H9 (cell line): ENCODE measurements around the gene HLA-DQA1. TPM values are rescaled to one million over a fixed set of nuclear protein-coding genes. Genes with fewer than 3 reads are reported as not detected.

Experiments
- DNase-seq: peaks from one replicate; pipeline ENCODE4 v3.0.0-alpha.2; 2017
- H2AFZ ChIP-seq: one replicate; pipeline ENCODE4 v1.6.1; 2013; ENCODE audit warnings: mild to moderate bottlenecking, low read length, control low read depth, moderate library complexity
- H2AK5ac ChIP-seq: 2 replicates; pipeline ENCODE4 v1.6.1; 2013; ENCODE audit warnings: low read length, control low read depth, mixed read lengths; ENCODE audit not compliant: insufficient read length
- H2BK120ac ChIP-seq: one replicate; pipeline ENCODE4 v1.6.1; 2013; ENCODE audit warnings: low read depth, mild to moderate bottlenecking, low read length, control low read depth, inconsistent platforms; ENCODE audit not compliant: poor library complexity, severe bottlenecking
- H2BK12ac ChIP-seq: 2 replicates; pipeline ENCODE4 v1.6.1; 2013; ENCODE audit warnings: low read length, control low read depth, mixed read lengths, low read depth; ENCODE audit not compliant: insufficient read length
- H2BK15ac ChIP-seq: 2 replicates; pipeline ENCODE4 v1.6.1; 2013; ENCODE audit warnings: low read depth, low read length, control low read depth
- H2BK20ac ChIP-seq: one replicate; pipeline ENCODE4 v1.6.1; 2013; ENCODE audit warnings: low read depth, mild to moderate bottlenecking, low read length, control low read depth, inconsistent platforms; ENCODE audit not compliant: poor library complexity, severe bottlenecking
- H2BK5ac ChIP-seq: 2 replicates; pipeline ENCODE4 v1.6.1; 2013; ENCODE audit warnings: low read length, control low read depth, mixed read lengths; ENCODE audit not compliant: insufficient read length
- H3K14ac ChIP-seq: 2 replicates; pipeline ENCODE4 v1.6.1; 2013; ENCODE audit warnings: low read length, control low read depth; ENCODE audit not compliant: insufficient read depth
- H3K18ac ChIP-seq: 2 replicates; pipeline ENCODE4 v1.6.1; 2013; ENCODE audit warnings: low read depth, mild to moderate bottlenecking, mixed read lengths, low read length, control low read depth; ENCODE audit not compliant: insufficient read length
- H3K23ac ChIP-seq: 2 replicates; pipeline ENCODE4 v1.6.1; 2013; ENCODE audit warnings: low read length, control low read depth, mixed read lengths, low read depth; ENCODE audit not compliant: insufficient read length
- H3K23me2 ChIP-seq: 2 replicates; pipeline ENCODE4 v1.6.1; 2013; ENCODE audit warnings: low read depth, mild to moderate bottlenecking, mixed read lengths, low read length, control low read depth; ENCODE audit not compliant: insufficient read length, poor library complexity, severe bottlenecking
- H3K27ac ChIP-seq: 2 replicates; pipeline ENCODE4 v1.5.1; 2013; ENCODE audit warnings: low read length, control low read depth, mixed read lengths, low read depth; ENCODE audit not compliant: insufficient read length
- H3K27me3 ChIP-seq: 2 replicates; pipeline ENCODE4 v1.6.1; 2013; ENCODE audit warnings: low read length, control low read depth, inconsistent platforms; ENCODE audit not compliant: insufficient read depth
- H3K4ac ChIP-seq: 2 replicates; pipeline ENCODE4 v1.6.1; 2013; ENCODE audit warnings: low read depth, mild to moderate bottlenecking, control low read depth, inconsistent platforms, low read length, moderate library complexity
- H3K4me1 ChIP-seq: 2 replicates; pipeline ENCODE4 v1.6.1; 2013; ENCODE audit warnings: low read length, control low read depth, inconsistent platforms; ENCODE audit not compliant: insufficient read depth
- H3K4me2 ChIP-seq: 2 replicates; pipeline ENCODE4 v1.6.1; 2013; ENCODE audit warnings: low read length, control low read depth, mixed read lengths; ENCODE audit not compliant: insufficient read length, insufficient read depth
- H3K56ac ChIP-seq: 2 replicates; pipeline ENCODE4 v1.6.1; 2013; ENCODE audit warnings: low read depth, mild to moderate bottlenecking, mixed read lengths, low read length, control low read depth; ENCODE audit not compliant: insufficient read length
- H3K79me1 ChIP-seq: 2 replicates; pipeline ENCODE4 v1.6.1; 2013; ENCODE audit warnings: low read depth, mild to moderate bottlenecking, moderate library complexity, low read length, control low read depth, inconsistent platforms; ENCODE audit not compliant: insufficient read depth, poor library complexity, severe bottlenecking
- H3K79me2 ChIP-seq: 2 replicates; pipeline ENCODE4 v1.6.1; 2013; ENCODE audit warnings: low read length, control low read depth, inconsistent platforms; ENCODE audit not compliant: insufficient read depth
- H3K9ac ChIP-seq: 2 replicates; pipeline ENCODE4 v1.6.1; 2013; ENCODE audit warnings: low read length, control low read depth, mixed read lengths; ENCODE audit not compliant: insufficient read length; ENCODE audit errors: extremely low read depth
- H3K9me3 ChIP-seq: one replicate; pipeline ENCODE4 v1.6.1; 2013; ENCODE audit warnings: low read depth, low read length, inconsistent platforms; ENCODE audit not compliant: control insufficient read depth
- H3T11ph ChIP-seq: one replicate; pipeline ENCODE4 v1.6.1; 2013; ENCODE audit warnings: mild to moderate bottlenecking, low read length, control low read depth, inconsistent platforms
- H4K20me1 ChIP-seq: one replicate; pipeline ENCODE4 v1.6.1; 2013; ENCODE audit not compliant: control insufficient read depth, insufficient read length, insufficient read depth
- H4K5ac ChIP-seq: 2 replicates; pipeline ENCODE4 v1.6.1; 2013; ENCODE audit warnings: low read depth, mild to moderate bottlenecking, mixed read lengths, low read length, control low read depth; ENCODE audit not compliant: insufficient read length
- H4K8ac ChIP-seq: replicated peaks from 2 replicates; pipeline ENCODE4 v1.6.1; 2013; ENCODE audit warnings: low read length, control low read depth, mixed read lengths, low read depth; ENCODE audit not compliant: insufficient read length
- H4K91ac ChIP-seq: 2 replicates; pipeline ENCODE4 v1.6.1; 2013; ENCODE audit warnings: low read depth, mild to moderate bottlenecking, moderate library complexity, mixed read lengths, low read length, control low read depth; ENCODE audit not compliant: insufficient read length
- H3K27ac Mint-ChIP-seq, 3 experiments: 2 replicates in 2 of 3; 3 replicates in 1 of 3; pipeline ENCODE4 v1.8.0; 2020 to 2021; ENCODE audit warnings: mixed read lengths in 3 of 3, mild to moderate bottlenecking in 1 of 3, moderate library complexity in 1 of 3
- H3K27me3 Mint-ChIP-seq: 2 replicates; pipeline ENCODE4 v1.8.0; 2021; ENCODE audit warnings: low read depth, mild to moderate bottlenecking, moderate library complexity, mixed read lengths
- H3K36me3 Mint-ChIP-seq, 3 experiments: 2 replicates in 2 of 3; 3 replicates in 1 of 3; pipeline ENCODE4 v1.8.0; 2020 to 2021; ENCODE audit warnings: low read depth in 3 of 3, mixed read lengths in 3 of 3; ENCODE audit not compliant: insufficient read depth in 1 of 3
- H3K4me1 Mint-ChIP-seq, 2 experiments: 2 replicates each; pipeline ENCODE4 v1.8.0; 2020; ENCODE audit warnings: mixed read lengths in 2 of 2
- H3K4me3 Mint-ChIP-seq, 2 experiments: 2 replicates in 1 of 2; 3 replicates in 1 of 2; pipeline ENCODE4 v1.8.0; 2020 to 2021; ENCODE audit warnings: mild to moderate bottlenecking in 2 of 2, mixed read lengths in 2 of 2, moderate library complexity in 1 of 2
- H3K9me3 Mint-ChIP-seq, 2 experiments: 2 replicates in 1 of 2; 3 replicates in 1 of 2; pipeline ENCODE4 v1.8.0; 2020; ENCODE audit warnings: mild to moderate bottlenecking in 2 of 2, mixed read lengths in 2 of 2, moderate library complexity in 1 of 2
- WGBS: extraction: QIAGEN DNeasy Blood & Tissue Kit; methylation state at CpG from one replicate; pipeline ENCODE4 v1.1.7; 2013; ENCODE audit warnings: missing lambda C conversion rate, low lambda C conversion rate, mixed read lengths; ENCODE audit not compliant: insufficient read length; ENCODE audit errors: extremely low coverage; 5-methylcytosine and 5-hydroxymethylcytosine counted together
- total RNA-seq: library from RNA; stranded (reverse); gene quantifications from 2 replicates; pipeline ENCODE4 v1.2.1, GENCODE V29; 2021
- TF ChIP-seq, protein P1 (sequence below): fragments of 200-600 bp; sonication (generic); conservative IDR thresholded peaks from 3 replicates; pipeline ENCODE4 v1.8.0; 2021; ENCODE audit warnings: antibody characterized with exemption, mild to moderate bottlenecking

Gene HLA-DQA1
- total RNA-seq, 1 experiment from 2014 or later = 1.7 TPM

DNA sequence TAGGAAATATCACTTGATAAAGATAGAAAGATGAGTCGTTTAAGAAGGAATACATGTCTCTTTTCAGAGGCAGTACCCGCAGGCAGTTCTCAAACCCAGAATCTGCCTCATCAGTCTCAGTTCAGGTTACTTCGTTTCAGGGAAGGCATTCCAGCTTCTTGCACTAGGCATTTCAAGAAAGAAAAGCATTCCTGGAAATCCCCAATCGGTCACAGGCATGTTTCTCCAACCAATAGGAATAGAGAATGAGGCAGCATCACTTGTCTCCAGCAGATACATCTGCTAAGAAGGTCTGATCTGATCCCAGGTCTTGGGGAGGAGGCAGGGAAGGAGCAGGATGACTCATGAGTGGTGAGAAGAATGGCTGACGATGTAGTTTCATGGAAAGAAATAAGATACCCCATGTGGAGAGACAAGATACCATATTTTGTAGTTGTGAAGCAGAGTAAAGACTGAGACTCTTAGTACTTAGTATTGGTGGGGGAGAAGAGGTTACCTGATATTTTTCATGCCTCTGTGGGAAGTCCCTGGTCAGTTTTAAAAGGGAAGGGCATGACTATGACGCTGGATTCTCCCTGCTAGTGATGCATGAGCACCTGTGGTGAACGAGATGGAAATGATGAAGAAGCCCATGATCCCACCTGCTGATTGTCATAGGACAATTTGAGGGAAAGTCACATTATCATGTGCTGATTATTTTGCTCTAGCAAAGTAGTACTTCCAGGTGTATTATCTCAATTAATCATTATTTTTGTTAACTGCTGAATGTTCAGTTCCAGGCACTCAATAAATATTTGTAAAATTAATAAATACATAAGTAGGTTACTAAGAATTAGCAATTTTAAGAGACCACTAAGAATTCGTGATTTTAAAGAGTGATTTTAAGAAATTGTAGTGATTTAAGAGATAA lies 27.2 kb upstream of the HLA-DQA1 start:
- H3K18ac ChIP-seq = peak overlapping the region; percentile 80
- H3K4me2 ChIP-seq = peak overlapping the region; percentile 17
- no peak overlapping the region for H3K23ac ChIP-seq
- peak overlapping the region; percentile 31; the same call in 1 of the 2 replicates for H3K14ac ChIP-seq
- peaks cover 2% of the 10 kb centered on the region; the same call in 1 of the 2 replicates for H3K4me1 ChIP-seq
- no peak overlapping the region for H4K8ac ChIP-seq
- H2BK12ac ChIP-seq = peak overlapping the region; percentile 77
- H3K23me2 ChIP-seq = no peaks in the 10 kb centered on the region
- H3K9ac ChIP-seq = no peak overlapping the region
- H4K20me1 ChIP-seq = no peaks in the 10 kb centered on the region
- no peak overlapping the region for H4K91ac ChIP-seq
- TF ChIP-seq, protein P1, sequence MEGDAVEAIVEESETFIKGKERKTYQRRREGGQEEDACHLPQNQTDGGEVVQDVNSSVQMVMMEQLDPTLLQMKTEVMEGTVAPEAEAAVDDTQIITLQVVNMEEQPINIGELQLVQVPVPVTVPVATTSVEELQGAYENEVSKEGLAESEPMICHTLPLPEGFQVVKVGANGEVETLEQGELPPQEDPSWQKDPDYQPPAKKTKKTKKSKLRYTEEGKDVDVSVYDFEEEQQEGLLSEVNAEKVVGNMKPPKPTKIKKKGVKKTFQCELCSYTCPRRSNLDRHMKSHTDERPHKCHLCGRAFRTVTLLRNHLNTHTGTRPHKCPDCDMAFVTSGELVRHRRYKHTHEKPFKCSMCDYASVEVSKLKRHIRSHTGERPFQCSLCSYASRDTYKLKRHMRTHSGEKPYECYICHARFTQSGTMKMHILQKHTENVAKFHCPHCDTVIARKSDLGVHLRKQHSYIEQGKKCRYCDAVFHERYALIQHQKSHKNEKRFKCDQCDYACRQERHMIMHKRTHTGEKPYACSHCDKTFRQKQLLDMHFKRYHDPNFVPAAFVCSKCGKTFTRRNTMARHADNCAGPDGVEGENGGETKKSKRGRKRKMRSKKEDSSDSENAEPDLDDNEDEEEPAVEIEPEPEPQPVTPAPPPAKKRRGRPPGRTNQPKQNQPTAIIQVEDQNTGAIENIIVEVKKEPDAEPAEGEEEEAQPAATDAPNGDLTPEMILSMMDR = no peak
- 100% methylated on average over 1 of the region's 8 CpGs for WGBS
- H3K27me3 ChIP-seq = no peaks in the 10 kb centered on the region
- Mint-ChIP-seq H3K27ac (no peak overlapping the region), H3K4me1 (peaks cover 6 to 12% of the 10 kb centered on the region in 2 experiments), H3K4me3 (no peak overlapping the region), H3K27me3 (no peaks in the 10 kb centered on the region), H3K9me3 (no peaks in the 10 kb centered on the region), H3K36me3 (no peaks in the 10 kb centered on the region)
- peak overlapping the region; percentile 70 for H3T11ph ChIP-seq
- H3K79me1 ChIP-seq = no peaks in the 10 kb centered on the region
- H2BK20ac ChIP-seq = no peak overlapping the region
- no peak overlapping the region; the same call in 1 of the 2 replicates for H3K4ac ChIP-seq
- H4K5ac ChIP-seq = no peak overlapping the region
- H3K27ac ChIP-seq = no peak overlapping the region
- no peak overlapping the region for H3K56ac ChIP-seq
- peak overlapping the region; percentile 75 for H2AFZ ChIP-seq
- H2BK5ac ChIP-seq = peak overlapping the region; percentile 41
- DNase-seq = peak; percentile 95
- no peak overlapping the region for H2BK15ac ChIP-seq
- H3K79me2 ChIP-seq = no peaks in the 10 kb centered on the region
- no peak overlapping the region for H2BK120ac ChIP-seq
- no peak overlapping the region for H2AK5ac ChIP-seq
- no peaks in the 10 kb centered on the region for H3K9me3 ChIP-seq
